Stimulated activated CD4-positive, alpha-beta T cell treated with anti-CD3 and anti-CD28 coated beads, Interleukin-1b, Interleukin-23, amount 100 ng/mL, for 48 hours (primary cell): ENCODE measurements around the gene KRTAP4-5.
"Not testable (repeated sequence)": the region's sequence is repeated elsewhere in the genome, so short reads cannot be mapped to it uniquely, and the experiment has no call there.

Source experiments
- DNase-seq: peaks from one replicate; pipeline ENCODE4 v3.0.0-alpha.2; 2020

Gene KRTAP4-5

GRCh38 chr17:41145261-41145660 lies 4.4 kb downstream of the KRTAP4-5 start:
- DNase-seq: no peak

GRCh38 chr17:41144846-41145245 lies 4.8 kb downstream of the KRTAP4-5 start:
- DNase-seq: no peak

GRCh38 chr17:41141361-41141760 lies 8.3 kb downstream of the KRTAP4-5 start:
- no peak for DNase-seq

- no peak for DNase-seq
These were observed 9.1 kb downstream of the KRTAP4-5 start, which contains the start of gene KRTAP4-6 for GRCh38 chr17:41140360-41141131. TSS of gene KRTAP4-6 (minus strand) at chr17:41140544. CDS start at chr17:41140487, 57 bp downstream.

GRCh38 chr17:41139865-41140264 lies 9.8 kb downstream of the KRTAP4-5 start:
- DNase-seq: not testable (repeated sequence)

- no peak for DNase-seq
These were observed 15.5 kb downstream of the KRTAP4-5 start for GRCh38 chr17:41133880-41134735.

GRCh38 chr17:41131979-41132378 lies 17.6 kb downstream of the KRTAP4-5 start:
- no peak for DNase-seq

- no peak for DNase-seq
These were observed 22.3 kb downstream of the KRTAP4-5 start for GRCh38 chr17:41127371-41127770.

GRCh38 chr17:41126412-41126811 lies 23.2 kb downstream of the KRTAP4-5 start:
- no peak for DNase-seq

GRCh38 chr17:41125064-41125463 lies 24.6 kb downstream of the KRTAP4-5 start:
- DNase-seq: no peak

GRCh38 chr17:41123991-41124371 lies 25.6 kb downstream of the KRTAP4-5 start, which contains the start of gene KRTAP4-12:
TSS of gene KRTAP4-12 (minus strand) at chr17:41124182. CDS start at chr17:41124122, 60 bp downstream.
- DNase-seq: not testable (repeated sequence)

- not testable (repeated sequence) for DNase-seq
These were observed 26.2 kb downstream of the KRTAP4-5 start for GRCh38 chr17:41123292-41123990.

- DNase-seq: no peak
These were observed 27.9 kb downstream of the KRTAP4-5 start for GRCh38 chr17:41121742-41122141.

- DNase-seq: not testable (repeated sequence)
These were observed 29.6 kb downstream of the KRTAP4-5 start for GRCh38 chr17:41119696-41120690.

GRCh38 chr17:41118721-41119120 lies 30.9 kb downstream of the KRTAP4-5 start:
- no peak for DNase-seq

- DNase-seq: not testable (repeated sequence)
These were observed 31.7 kb downstream of the KRTAP4-5 start, which contains the start of gene KRTAP4-11 for GRCh38 chr17:41117846-41118386. TSS of gene KRTAP4-11 (minus strand) at chr17:41118373. CDS start at chr17:41118315, 58 bp downstream.

- no peak for DNase-seq
These were observed 33.3 kb downstream of the KRTAP4-5 start for GRCh38 chr17:41116297-41116696.

GRCh38 chr17:41111151-41111885 lies 38.3 kb downstream of the KRTAP4-5 start:
- no peak for DNase-seq

GRCh38 chr17:41108728-41109386 lies 40.8 kb downstream of the KRTAP4-5 start:
- not testable (repeated sequence) for DNase-seq

GRCh38 chr17:41107941-41108450 lies 41.6 kb downstream of the KRTAP4-5 start:
- no peak for DNase-seq
